Chondrocyte (in vitro differentiated cells): ENCODE measurements around the gene PUSL1. TPM values are rescaled to one million over a fixed set of nuclear protein-coding genes. Genes with fewer than 3 reads are reported as not detected.

ENCODE experiments used
- DNase-seq: peaks from one replicate; pipeline ENCODE4 v3.0.0; 2021; ENCODE audit warnings: mixed read lengths, low spot score
- H3K27ac Mint-ChIP-seq: one replicate; pipeline ENCODE4 v1.8.0; 2021; ENCODE audit warnings: mild to moderate bottlenecking, moderate library complexity, mixed read lengths; ENCODE audit not compliant: unreplicated experiment
- H3K27me3 Mint-ChIP-seq: 2 replicates; pipeline ENCODE4 v1.8.0; 2021; ENCODE audit warnings: low read depth, mixed read lengths
- H3K36me3 Mint-ChIP-seq: 2 replicates; pipeline ENCODE4 v1.8.0; 2021; ENCODE audit warnings: low read depth, mixed read lengths
- H3K4me1 Mint-ChIP-seq: 2 replicates; pipeline ENCODE4 v1.8.0; 2021; ENCODE audit warnings: low read depth, mild to moderate bottlenecking, mixed read lengths
- H3K4me3 Mint-ChIP-seq: one replicate; pipeline ENCODE4 v1.8.0; 2021; ENCODE audit warnings: mild to moderate bottlenecking, moderate library complexity, mixed read lengths; ENCODE audit not compliant: unreplicated experiment
- H3K9me3 Mint-ChIP-seq: 2 replicates; pipeline ENCODE4 v1.8.0; 2021; ENCODE audit warnings: low read depth, mixed read lengths
- CTCF ChIP-seq: fragments of 200-600 bp; sonication (generic); IDR thresholded peaks from 2 replicates; pipeline ENCODE4 v1.5.0; 2021; ENCODE audit warnings: antibody characterized with exemption, mild to moderate bottlenecking, moderate library complexity
- total RNA-seq: library from RNA; stranded (reverse); gene quantifications from 3 replicates; pipeline ENCODE4 v1.2.1, GENCODE V29; 2021

PUSL1 gene
- total RNA-seq, 1 donor from 2014 or later: 21.6 TPM

DNA sequence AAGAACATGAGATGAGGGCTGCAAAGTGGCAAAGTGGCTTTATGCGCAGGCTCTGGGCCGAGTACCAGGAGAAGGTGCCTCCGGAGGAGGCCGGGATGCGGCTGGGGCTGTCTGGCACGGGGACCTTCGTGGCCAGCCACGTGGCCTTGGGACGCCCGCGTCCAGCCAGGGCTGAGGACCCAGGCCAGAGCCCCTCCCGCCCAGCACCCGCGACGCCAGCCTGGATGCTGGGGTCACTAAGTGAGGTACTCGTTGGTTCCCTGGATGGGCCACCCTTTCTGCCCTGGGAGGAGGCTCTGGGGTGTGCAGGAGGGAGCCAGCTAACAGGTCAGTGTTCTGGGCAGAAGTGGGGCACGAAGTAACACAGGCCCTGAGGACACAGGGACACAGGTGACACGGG lies 15.5 kb upstream of the PUSL1 start:
- Mint-ChIP-seq H3K9me3 (no peaks in the 10 kb centered on the region), H3K27me3 (no peaks in the 10 kb centered on the region), H3K36me3 (no peaks in the 10 kb centered on the region), H3K27ac (no peak overlapping the region), H3K4me3 (no peak overlapping the region), H3K4me1 (peaks cover 4% of the 10 kb centered on the region)
- TF ChIP-seq CTCF: no peak
- DNase-seq: no peak

- Mint-ChIP-seq H3K36me3 (no peaks in the 10 kb centered on the region), H3K4me1 (peaks cover 4% of the 10 kb centered on the region), H3K4me3 (no peak overlapping the region), H3K27ac (no peak overlapping the region), H3K27me3 (no peaks in the 10 kb centered on the region), H3K9me3 (no peaks in the 10 kb centered on the region)
- no peak for TF ChIP-seq CTCF
- no peak for DNase-seq
Observed at GRCh38 chr1:1293263-1294249, 14.8 kb upstream of the PUSL1 start.

DNA sequence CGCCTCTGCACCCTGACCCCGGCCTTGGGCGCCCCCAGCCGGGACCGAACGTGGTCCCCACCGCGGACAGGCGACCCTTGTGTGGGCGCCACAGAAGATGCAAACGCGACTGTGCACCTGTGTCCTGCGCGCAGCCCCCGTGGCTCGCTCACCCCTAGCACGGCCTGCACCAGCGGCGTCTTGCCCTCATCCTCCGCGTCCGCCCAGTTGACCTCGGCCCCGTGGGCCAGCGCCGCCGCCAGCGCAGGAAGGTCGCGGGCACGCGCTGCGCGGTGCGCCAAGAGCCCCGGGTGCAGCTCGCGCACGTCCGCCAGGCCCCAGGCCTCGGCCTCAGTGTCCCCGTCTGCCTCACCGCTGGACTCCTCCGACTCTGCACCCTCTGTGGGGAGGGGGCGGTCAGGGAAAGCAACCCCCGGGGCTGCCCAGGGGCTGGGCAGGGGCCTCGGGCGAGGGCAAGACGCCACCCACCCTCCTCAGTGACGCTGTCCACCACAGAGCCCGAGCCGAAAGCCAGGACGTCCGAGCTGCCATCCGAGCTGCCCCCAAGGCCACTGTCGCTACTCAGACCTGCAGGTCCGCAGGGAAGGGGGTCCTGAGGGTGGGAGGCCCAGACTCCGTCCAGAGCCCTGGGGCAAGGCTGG lies 14.0 kb upstream of the PUSL1 start:
- Mint-ChIP-seq H3K36me3 (no peaks in the 10 kb centered on the region), H3K4me1 (peaks cover 4% of the 10 kb centered on the region), H3K27me3 (no peaks in the 10 kb centered on the region), H3K9me3 (no peaks in the 10 kb centered on the region), H3K27ac (no peak overlapping the region), H3K4me3 (no peak overlapping the region)
- DNase-seq: no peak
- no peak for TF ChIP-seq CTCF

- no peak overlapping the region for H3K27ac Mint-ChIP-seq
- H3K9me3 Mint-ChIP-seq: no peaks in the 10 kb centered on the region
- H3K36me3 Mint-ChIP-seq: no peaks in the 10 kb centered on the region
- no peaks in the 10 kb centered on the region for H3K27me3 Mint-ChIP-seq
- H3K4me1 Mint-ChIP-seq: peaks cover 2% of the 10 kb centered on the region
- H3K4me3 Mint-ChIP-seq: no peak overlapping the region
- DNase-seq: no peak
- no peak for TF ChIP-seq CTCF
Observed at GRCh38 chr1:1295154-1295923, 13.1 kb upstream of the PUSL1 start.
